SK-N-MC (cell line): ENCODE data around the gene POMT2.

Experiments
- DNase-seq: peaks from one replicate; pipeline ENCODE4 v3.0.0-alpha.2; 2011; ENCODE audit warnings: low read depth, low spot score
- H3K27ac ChIP-seq: fragments of 200-600 bp; sonication (generic); 2 replicates; pipeline ENCODE4 v1.5.1; 2016; ENCODE audit warnings: mixed run types
- H3K36me3 ChIP-seq: fragments of 200-600 bp; sonication (generic); 2 replicates; pipeline ENCODE4 v1.6.1; 2017; ENCODE audit warnings: antibody characterized with exemption, low read length, mixed read lengths; ENCODE audit not compliant: insufficient read depth
- H3K4me3 ChIP-seq: fragments of 200-600 bp; sonication (generic); 2 replicates; pipeline ENCODE4 v1.5.1; 2016
- H3K9ac ChIP-seq: fragments of 200-600 bp; sonication (generic); 2 replicates; pipeline ENCODE4 v1.8.0; 2017; ENCODE audit warnings: mixed run types, mixed read lengths; ENCODE audit not compliant: insufficient read length
- H3K9me3 ChIP-seq: fragments of 200-600 bp; sonication (generic); 2 replicates; pipeline ENCODE4 v1.6.1; 2017; ENCODE audit warnings: low read depth, mild to moderate bottlenecking, antibody characterized with exemption, low read length, moderate library complexity, mixed read lengths
- EZH2 ChIP-seq: fragments of 200-600 bp; sonication (generic); IDR thresholded peaks from one replicate; pipeline ENCODE4 v1.6.1; 2017; ENCODE audit warnings: antibody characterized with exemption
- FOXP2 ChIP-seq: optimal IDR thresholded peaks from 2 replicates; pipeline ENCODE3; 2011; ENCODE audit warnings: mild to moderate bottlenecking, moderate library complexity; ENCODE audit not compliant: insufficient read depth; ENCODE audit errors: extremely low read length, control extremely low read depth
- POLR2AphosphoS5 ChIP-seq: IDR thresholded peaks from 2 replicates; pipeline ENCODE4 v1.6.1; 2012; ENCODE audit warnings: mild to moderate bottlenecking, low read depth, low read length, borderline replicate concordance

Gene POMT2

GRCh38 chr14:77240336-77240915 lies 80.3 kb downstream of the POMT2 start:
- Histone ChIP-seq H3K9ac (no peak overlapping the region), H3K9me3 (no peaks in the 10 kb centered on the region), H3K4me3 (no peak overlapping the region), H3K27ac (no peak overlapping the region), H3K36me3 (no peaks in the 10 kb centered on the region)
- DNase-seq: no peak
- no peak for TF ChIP-seq FOXP2
- TF ChIP-seq POLR2AphosphoS5: no peak
- no peak for TF ChIP-seq EZH2

DNA sequence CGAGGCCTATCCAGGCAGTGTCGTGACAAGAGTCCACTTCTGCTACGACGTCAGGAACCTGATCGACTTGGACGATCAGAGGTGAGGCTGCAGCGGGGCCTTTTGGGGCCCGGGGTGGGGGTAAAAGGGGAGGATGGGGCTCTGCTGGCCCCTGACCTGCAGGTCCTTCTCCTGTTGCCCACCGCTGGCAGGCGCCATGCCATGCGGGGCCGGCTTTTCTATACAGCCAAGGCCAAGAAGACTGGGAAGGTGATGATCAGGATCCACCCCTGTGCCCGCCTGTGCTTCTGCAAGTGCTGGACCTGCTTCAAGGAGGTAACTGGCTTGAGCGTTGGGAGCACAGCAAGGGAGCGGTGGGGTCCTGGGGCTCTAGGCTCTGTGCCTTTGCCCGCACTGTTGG lies 81.3 kb downstream of the POMT2 start:
- H3K4me3 ChIP-seq: no peak overlapping the region
- no peaks in the 10 kb centered on the region for H3K36me3 ChIP-seq
- H3K9ac ChIP-seq: no peak overlapping the region
- no peaks in the 10 kb centered on the region for H3K9me3 ChIP-seq
- DNase-seq: no peak
- H3K27ac ChIP-seq: no peak overlapping the region
- TF ChIP-seq EZH2: no peak

DNA sequence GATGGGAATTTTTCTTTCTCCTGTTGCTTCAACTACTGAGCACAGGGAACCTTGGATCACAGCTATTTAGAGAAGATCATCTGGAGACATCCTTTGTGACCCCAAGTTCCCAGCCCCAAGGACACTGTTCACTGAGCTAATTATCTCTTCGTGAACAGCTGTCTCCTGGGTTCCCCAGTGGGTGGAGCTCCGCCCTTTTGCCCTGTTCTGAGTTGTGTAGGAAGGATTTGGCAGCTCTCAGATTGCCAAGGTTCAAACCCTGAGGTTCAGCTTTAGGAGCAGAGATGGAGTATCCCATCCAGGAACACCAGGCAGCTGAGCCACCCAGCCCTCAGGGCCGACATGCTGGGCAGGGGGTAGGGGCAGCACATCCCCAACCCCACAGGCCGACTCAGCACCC lies 81.7 kb downstream of the POMT2 start:
- Histone ChIP-seq H3K36me3 (no peaks in the 10 kb centered on the region), H3K27ac (no peak overlapping the region), H3K9me3 (no peaks in the 10 kb centered on the region), H3K9ac (no peak overlapping the region), H3K4me3 (no peak overlapping the region)
- no peak for TF ChIP-seq EZH2
- TF ChIP-seq POLR2AphosphoS5: no peak
- no peak for TF ChIP-seq FOXP2
- DNase-seq: no peak

GRCh38 chr14:77238356-77238755 lies 82.3 kb downstream of the POMT2 start:
- H3K9me3 ChIP-seq: no peaks in the 10 kb centered on the region
- no peak overlapping the region for H3K27ac ChIP-seq
- no peak overlapping the region for H3K4me3 ChIP-seq
- DNase-seq: no peak
- TF ChIP-seq FOXP2 (no peak), EZH2 (no peak), POLR2AphosphoS5 (no peak)
- H3K9ac ChIP-seq: no peak overlapping the region
- no peaks in the 10 kb centered on the region for H3K36me3 ChIP-seq

GRCh38 chr14:77236814-77237213 lies 83.9 kb downstream of the POMT2 start:
- no peak overlapping the region for H3K4me3 ChIP-seq
- no peaks in the 10 kb centered on the region for H3K9me3 ChIP-seq
- TF ChIP-seq FOXP2 (no peak), EZH2 (no peak), POLR2AphosphoS5 (no peak)
- no peak overlapping the region for H3K27ac ChIP-seq
- DNase-seq: no peak
- no peak overlapping the region for H3K9ac ChIP-seq
- no peaks in the 10 kb centered on the region for H3K36me3 ChIP-seq

- DNase-seq: no peak
- H3K9ac ChIP-seq: no peak overlapping the region
- TF ChIP-seq EZH2 (no peak), FOXP2 (no peak), POLR2AphosphoS5 (no peak)
- H3K27ac ChIP-seq: no peak overlapping the region
- H3K9me3 ChIP-seq: no peaks in the 10 kb centered on the region
- no peaks in the 10 kb centered on the region for H3K36me3 ChIP-seq
- H3K4me3 ChIP-seq: no peak overlapping the region
Measured at GRCh38 chr14:77231721-77232120, 89.0 kb downstream of the POMT2 start.

GRCh38 chr14:77230914-77231313 lies 89.8 kb downstream of the POMT2 start:
- no peaks in the 10 kb centered on the region for H3K9me3 ChIP-seq
- H3K27ac ChIP-seq: no peak overlapping the region
- DNase-seq: no peak
- no peak overlapping the region for H3K4me3 ChIP-seq
- H3K36me3 ChIP-seq: no peaks in the 10 kb centered on the region
- TF ChIP-seq FOXP2 (no peak), POLR2AphosphoS5 (no peak), EZH2 (no peak)
- H3K9ac ChIP-seq: no peak overlapping the region

DNA sequence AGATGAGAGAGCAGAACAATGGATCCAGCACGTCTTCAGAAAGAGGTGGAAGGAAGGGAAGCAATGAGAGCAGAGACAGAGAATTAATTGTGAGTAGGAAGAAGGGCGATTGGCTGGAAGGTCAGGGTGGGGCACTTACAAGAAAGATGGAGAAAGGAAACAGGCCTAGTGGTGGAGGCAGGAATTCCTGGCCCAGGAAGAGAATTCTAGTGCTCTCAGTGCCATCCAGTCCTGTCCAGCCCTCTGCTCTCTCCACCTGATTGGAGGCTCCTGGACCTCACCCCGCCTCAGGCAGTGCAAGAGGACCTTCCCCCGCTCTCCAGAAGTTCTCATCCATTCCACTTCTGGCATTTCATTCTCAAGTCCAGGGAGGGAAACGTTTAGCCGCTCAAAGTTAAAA lies 92.6 kb downstream of the POMT2 start:
- H3K9ac ChIP-seq: no peak overlapping the region
- H3K4me3 ChIP-seq: no peak overlapping the region
- TF ChIP-seq FOXP2 (no peak), EZH2 (no peak), POLR2AphosphoS5 (no peak)
- no peak overlapping the region for H3K27ac ChIP-seq
- DNase-seq: no peak
- no peaks in the 10 kb centered on the region for H3K36me3 ChIP-seq
- no peaks in the 10 kb centered on the region for H3K9me3 ChIP-seq

GRCh38 chr14:77225892-77226557 lies 94.7 kb downstream of the POMT2 start:
- no peak for TF ChIP-seq POLR2AphosphoS5
- no peak for TF ChIP-seq FOXP2
- no peak for TF ChIP-seq EZH2
- no peaks in the 10 kb centered on the region for H3K36me3 ChIP-seq
- H3K9me3 ChIP-seq: no peaks in the 10 kb centered on the region
- no peak overlapping the region for H3K27ac ChIP-seq
- H3K9ac ChIP-seq: no peak overlapping the region
- H3K4me3 ChIP-seq: no peak overlapping the region
- DNase-seq: no peak
